HG02885 (cell line): ENCODE data around the gene AKR7A3.
"Not testable (repeated sequence)": the region's sequence is repeated elsewhere in the genome, so short reads cannot be mapped to it uniquely, and the experiment has no call there.

ENCODE experiments used
- ATAC-seq: cut with Tn5 transposase; IDR thresholded peaks from one replicate; pipeline ENCODE4 v1.9.1; 2021; ENCODE audit warnings: mild to moderate bottlenecking; ENCODE audit not compliant: unreplicated experiment, poor library complexity

Gene AKR7A3

DNA sequence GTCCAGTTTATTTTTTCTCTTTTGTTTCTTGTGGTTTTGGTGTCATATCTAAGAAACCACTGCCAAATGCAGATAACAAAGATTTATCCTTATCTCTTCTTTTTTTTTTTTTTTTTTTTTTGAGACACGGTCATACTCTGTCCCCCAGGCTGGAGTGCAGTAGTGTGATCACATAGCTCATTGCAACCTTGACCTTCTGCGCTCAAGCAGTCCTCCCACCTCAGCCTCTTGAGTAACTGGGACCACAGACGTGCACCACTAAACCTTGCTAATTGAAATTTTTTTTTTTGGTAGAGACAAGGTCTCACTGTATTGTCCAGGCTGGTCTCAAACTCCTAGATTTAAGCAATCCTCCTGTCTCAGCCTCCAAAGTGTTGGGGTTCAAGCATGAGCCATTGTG is 32.5 kb upstream of the AKR7A3 start:
- ATAC-seq, result no peak

DNA sequence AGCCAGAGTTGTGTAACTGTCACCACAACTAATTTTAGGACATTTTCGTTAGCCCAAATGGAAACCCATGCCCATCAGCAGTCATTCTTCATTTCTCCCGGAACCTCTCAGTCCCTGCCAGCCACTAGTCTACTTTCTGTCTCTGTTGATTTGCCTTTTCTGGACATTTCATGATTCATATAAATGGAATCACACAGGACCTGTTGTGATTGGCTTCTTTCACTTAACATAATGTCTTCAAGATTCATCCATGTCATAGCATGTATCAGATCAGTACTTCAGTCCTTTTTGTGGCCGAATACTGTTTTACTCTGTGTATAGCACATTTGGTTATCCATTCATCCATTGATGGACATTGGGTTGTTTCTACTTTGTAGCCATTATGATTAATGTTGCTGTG is 30.6 kb upstream of the AKR7A3 start:
- no peak for ATAC-seq

DNA sequence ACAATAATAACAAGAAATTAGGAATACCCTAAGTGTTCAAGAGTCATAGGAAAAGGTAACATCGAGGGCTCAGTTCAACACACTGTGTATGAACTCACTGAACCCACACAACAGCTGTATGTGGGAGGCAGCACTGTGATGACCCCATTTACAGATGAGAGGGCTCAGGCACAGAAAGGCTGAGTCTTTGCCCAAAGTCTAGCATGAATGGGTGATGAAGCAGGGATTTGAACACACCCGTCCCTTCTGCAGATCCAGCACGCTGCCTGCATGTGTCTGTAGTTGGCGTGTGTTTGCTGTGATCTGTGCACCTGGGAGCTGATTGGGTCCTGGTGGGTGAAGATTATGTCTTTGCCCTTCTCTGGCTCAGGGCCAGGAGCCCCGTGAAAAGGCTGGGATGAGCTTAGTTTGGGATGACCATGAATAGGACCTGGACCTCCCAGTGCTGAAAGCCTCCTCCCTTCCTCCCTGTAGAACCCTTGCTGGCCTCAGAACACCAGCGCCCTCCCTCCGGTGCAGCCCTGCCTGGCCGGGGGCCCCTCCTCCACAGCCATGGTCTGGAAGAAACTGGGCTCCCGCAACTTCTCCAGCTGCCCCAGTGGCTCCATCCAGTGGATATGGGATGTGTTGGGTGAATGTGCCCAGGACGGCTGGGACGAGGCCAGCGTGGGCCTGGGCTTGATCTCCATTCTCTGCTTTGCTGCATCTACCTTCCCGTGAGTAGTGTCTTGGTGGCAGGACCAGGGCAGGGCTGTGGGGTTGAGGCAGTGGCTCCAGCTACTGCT is 28.7 kb upstream of the AKR7A3 start:
- no peak for ATAC-seq

DNA sequence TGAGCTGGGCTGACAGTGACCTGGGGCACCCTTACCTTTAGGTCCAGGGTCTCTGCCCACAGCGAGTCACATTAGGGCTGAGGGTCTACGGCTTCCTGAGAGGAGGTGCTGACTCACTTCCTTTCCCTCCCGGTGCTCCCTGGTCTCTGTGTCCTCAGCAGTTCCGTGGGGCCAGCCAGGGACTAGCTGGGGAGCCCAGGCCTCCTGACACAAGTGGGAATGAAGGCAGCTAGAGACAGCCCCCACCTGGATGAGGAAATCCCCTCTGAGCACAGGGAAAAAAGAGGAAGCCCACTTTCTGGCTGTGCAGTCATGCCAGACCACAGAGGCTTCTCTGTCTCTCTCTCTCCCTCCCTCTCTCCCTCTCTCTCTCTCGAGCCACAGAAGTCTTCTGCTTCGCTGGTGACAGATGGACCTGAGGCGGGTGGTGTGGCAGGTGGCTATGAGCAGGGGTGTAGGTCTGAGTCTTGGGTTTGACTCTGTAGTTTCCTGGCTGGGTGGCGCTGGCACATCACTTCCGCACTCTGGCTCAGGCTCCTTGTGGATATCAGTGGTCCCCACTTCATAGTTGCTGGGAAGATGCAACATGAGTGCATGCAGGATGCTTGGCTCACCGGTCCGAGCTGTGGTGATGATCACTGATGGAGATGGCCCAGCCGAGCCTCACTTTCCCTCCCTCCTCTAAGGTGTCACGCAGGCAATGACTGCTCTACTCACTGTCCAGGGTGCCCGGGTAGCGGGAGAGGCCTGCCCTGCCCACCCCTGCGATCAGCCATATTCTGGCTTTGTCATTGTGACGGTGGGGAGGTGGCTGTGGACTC is 27.0 kb upstream of the AKR7A3 start:
- no peak for ATAC-seq

DNA sequence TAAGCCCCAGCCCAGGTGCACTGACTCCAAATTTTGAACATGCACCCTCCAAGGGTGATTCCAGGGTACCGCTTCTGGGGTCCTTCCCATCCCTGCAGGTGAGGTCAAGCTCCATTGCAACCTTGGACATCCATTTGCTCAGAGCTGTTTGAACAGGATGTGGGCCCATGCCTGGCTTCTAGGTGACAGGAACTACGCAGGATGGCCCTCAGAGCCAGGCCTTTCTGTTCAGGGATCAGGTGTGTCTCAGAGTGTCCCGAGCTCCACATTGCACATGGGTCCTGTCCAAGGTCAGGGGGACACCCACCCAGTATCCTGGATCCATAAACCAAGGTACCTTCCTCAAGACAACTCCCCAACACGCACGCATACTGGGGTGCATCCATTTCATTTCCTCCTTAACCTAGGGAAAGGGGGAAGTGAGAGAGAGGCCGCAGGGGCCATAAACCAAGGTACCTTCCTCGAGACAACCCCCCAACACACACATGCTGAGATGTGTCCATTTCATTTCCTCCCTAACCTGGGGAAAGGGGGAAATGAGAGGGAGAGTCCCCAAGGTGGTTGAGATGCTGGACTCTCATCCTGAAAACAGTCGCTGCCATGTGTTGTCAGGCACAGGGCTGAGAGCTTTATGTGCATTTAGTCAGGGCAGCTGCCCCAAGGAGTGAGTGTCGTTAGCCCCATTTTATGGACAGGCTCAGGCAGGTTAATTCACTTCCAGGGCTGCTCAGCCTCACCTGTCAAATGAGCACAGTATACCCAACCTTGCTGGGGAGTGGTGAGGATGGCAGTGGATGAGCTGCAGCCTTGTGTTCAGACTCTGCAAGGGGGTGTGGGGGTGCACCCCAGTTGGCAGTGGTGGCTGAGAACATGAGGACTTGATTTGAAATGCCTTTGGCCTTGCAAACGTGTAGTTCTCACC is 25.7 kb upstream of the AKR7A3 start:
- ATAC-seq, result no peak

DNA sequence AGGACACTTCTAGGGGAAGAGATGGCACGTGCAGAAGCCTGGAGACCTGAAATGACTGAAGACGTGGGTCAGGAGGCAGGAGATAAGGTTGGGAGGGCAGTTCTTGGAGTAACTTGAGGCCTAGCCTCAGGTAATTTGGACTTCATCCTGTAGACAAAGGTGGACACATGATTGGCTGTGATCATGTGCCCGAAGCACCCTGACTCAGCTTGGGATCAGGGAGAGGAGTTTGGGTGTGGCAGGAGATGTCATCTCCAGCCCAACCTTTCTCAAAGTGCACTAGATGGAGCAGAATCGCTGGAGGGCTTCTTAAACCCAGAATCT is 25.0 kb upstream of the AKR7A3 start:
- ATAC-seq, result no peak

DNA sequence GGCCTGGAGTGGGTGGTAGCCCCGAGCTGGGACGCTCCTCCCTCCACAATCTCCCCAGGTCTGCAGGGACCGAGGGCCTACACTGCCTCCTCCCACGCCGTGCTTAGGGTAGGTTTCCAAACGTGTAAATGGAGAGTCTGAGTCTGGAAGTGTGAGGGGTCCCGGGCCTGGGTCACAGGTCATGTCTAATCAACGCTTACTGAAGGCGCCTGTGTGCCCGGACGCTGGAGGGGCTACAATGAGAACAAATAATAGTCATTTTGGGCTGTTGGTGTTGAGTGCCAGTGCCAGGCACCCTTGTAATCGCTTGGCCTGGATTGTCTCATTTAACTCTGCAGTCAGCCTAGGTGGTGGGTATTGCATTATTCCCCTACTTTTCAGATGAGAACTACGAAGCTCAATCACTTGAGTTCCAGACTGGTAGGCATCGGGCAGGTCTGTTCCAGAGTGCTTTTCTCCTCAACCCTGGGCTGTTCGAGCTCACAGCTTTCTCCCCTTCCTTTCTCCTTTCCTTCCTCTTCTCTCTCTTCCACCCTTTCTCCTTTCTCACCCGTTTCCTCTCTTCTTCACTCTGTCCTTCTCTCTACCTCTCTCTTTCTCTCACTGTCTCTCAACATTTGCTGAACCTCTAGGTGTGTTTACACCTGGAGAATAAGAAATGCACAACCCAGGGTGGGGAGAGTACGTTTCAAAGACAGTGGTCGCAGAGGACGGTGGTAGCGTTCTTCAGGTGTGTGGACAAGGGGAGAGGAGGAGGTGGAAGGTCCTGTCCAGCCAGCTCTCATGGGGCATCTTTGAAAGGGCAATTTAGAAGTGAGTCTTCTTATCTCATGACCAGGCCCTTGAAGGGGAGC is 24.4 kb upstream of the AKR7A3 start:
- ATAC-seq, result peak; percentile 23

DNA sequence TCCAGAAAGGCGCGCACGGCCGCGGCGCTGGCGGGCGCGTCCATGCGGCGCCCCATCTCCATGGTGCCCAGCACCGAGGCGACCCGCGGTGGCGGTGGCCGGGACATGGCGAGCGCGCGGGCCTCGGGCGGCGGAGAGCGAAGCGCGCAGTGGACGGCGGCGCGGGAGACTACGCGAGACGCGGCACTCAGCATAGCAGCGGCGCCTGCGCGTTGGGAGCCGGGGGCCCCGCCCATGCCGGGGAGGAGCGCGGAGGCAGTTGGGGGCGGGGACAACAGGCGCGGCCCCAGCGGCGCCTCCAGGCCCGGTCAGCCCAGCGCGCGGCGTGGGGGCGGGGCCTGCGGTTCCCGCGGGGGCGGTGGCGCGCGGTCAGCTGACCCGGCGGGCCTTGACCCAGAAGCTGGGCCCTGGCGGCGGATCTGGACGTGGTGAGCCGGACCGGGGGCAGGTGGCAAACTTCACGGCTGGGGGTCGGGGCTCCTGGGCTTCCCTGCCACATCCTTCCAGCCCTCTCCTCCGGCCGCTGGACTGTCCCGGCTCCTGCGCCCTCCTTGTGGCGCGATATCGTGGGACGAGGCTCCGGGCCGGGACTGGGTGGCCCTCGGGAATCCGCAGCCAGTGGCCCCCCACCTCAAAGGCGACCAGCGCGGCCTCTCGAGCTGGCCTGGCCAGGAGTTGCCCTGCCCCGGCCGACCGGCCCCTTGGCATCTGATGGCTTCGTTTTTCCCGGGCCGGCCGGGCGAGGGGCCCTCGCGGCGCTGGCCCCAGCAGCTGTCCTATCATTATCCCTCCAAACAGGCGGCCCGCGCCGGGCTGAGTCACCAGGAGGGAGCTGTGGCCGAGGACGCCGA is 23.6 kb upstream of the AKR7A3 start, which contains the start of the genes AKR7A2 and SLC66A1:
Gene AKR7A2, minus strand, starts transcription at position 214 of the 851 bp plus-strand sequence. Its CDS starts 20 bp downstream, at position 194.
Gene SLC66A1, plus strand, starts transcription at position 396 of the 851 bp plus-strand sequence. CDS start 5,352 bp downstream, outside the sequence.
- peak; percentile 78 for ATAC-seq

DNA sequence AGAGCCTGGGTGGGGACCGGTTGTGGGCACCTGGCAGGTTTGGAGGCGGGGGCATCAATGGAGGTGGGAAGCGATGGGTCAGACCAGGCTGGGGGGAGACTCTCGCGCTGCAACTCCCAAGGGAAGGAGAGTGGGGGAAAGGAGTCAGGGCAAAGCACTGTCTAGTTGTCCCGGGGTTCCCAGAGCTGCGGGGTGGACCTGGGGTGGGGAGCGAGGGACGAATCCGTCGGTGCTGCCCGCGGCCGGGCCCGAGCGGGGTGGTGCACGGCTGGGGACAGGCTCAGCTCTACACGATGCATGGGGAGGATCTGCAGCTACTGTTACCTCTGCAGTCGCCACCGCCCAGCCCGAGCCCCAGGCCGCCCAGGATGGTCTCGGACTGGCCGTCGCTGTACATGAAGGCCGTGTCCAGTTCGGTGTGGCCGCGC is 22.9 kb upstream of the AKR7A3 start:
- ATAC-seq, result no peak

DNA sequence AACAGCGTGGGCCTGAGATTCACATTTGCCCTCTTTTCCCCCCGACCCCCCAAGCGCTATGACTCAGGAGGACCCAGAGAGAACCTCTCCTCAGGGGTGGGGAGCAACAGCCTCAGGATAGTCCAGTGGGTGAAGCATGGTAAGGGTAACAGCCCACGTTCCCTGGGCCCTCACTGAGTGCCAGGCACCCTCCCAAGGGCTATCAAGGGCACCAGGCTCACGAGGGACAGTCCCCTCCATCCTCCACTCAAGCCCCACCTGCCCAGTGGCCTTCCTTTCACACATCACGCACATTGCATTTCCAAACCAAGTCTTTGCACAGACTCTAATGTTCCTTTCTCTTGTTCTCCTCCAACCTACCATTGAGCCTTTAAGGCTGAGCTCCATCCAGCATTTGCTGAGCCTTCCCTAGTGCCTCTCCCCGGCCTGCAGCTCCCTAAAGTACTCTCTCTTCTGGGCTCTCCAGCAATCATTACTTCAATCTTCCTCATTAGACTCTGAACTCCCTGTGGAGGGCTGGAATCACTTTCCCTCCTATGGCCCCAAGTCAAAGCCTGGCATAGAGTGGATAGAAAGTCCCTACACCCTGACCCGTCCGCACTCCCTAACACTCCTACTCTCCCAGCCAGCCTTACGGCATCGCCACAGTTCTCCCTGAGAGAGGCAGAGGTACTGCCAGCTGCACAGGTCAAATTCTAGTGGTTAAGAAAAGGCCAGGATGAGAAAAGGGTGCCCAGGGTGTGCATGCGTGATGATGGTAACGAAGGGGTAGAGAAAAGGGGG is 22.3 kb upstream of the AKR7A3 start:
- ATAC-seq, result no peak

DNA sequence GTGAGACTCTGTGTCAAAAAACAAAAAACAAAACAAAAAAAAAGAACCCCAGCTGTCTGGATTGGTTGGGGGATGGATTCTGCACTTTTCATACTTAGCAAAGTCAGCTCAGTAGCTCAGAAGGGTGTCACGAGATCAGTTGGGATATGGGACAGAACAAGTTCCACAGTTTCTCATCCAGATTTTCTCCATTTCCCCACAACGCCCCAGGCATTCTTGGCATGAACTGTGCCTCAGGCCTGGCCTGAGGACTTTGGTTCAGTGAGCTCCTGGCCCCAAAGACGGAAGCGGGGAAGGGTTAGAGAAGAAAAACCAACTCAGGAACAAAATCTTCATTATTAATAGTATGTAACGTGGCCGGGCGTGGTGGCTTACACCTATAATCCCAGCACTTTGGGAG is 21.5 kb upstream of the AKR7A3 start:
- no peak for ATAC-seq

DNA sequence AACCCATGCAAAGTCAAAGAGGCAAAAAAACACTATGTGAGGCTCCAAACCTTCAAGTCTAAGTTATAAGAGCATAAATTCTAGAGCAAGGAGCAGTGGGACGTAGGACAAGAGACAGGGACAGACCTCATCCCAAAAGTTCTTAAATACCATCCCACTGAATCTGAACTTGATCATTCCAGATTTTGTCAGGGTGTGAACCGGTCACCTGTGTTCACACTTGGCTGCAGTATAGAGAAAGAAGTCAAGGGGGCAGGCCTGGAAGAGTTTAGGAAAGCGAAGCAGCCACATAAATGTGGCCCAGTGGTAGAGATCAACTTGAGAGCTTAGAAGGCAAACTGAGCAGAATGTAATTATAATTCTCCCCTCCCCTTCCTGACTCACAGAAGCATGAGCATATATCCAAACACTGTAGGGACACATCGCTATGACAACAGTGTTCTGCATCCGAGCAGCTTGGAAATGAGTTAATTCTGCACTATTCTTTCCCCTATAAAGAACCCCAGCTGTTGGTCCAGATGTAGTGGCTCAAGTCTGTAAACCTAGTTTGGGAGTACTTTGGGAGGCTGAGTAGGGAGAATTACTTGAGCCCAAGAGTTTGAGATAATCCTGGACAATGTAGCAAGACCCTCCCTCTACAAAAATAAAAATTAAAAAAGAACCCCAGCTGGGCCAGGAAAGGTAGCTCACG is 20.7 kb upstream of the AKR7A3 start:
- no peak for ATAC-seq

DNA sequence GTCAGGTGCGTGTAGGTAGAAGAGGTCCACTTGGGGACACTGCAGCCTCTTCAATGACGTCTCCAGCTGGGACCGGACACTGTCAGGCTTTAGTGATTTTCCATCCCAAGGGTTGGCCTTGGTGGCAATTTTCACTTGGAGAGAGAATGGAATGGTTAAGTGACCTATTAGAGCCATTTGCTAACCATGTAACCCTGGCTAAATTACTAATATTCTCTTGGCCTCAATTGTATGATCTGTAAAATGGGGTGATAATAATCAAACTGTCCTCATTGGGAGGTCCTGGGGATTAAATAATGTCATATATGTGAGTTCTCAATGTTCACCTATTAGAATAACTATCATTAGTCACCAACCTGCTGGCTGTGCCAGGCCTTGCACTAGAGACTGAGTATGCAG is 19.9 kb upstream of the AKR7A3 start:
- ATAC-seq, result no peak

DNA sequence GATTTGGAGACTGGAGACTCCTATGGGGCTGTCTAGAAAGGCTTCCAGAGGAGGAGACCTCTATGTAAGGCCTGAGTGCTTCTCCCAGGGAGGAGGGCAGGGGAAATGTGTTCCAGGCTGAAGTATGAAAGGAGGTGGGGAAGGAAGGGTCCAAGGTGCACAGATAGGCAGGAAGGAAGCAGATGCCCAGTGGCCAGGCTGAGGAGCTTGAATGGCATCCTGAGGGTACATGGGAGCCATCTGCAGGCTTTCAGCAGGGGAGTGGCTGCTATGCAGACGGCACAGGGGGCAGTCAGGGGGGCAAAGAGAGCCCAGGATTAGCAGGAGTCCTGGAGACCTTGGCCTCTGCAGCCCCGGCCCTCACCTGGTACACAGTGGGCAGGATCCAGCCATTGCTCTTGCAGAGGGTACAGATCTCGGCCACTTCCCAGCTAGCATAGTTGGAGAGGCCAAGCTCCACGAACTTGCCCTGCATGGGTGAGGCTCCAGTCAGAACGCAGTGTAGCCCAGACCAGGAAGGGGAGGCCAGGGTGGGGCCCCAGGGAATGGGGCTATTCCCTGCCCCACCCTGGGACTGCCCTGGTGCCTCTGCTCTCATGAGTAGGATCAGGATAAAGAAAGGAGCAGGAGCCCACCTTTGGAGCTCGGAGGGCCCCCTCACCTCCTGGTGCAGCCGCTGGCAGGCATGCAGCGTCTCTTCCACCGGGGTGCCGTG is 19.4 kb upstream of the AKR7A3 start:
- ATAC-seq, result no peak

DNA sequence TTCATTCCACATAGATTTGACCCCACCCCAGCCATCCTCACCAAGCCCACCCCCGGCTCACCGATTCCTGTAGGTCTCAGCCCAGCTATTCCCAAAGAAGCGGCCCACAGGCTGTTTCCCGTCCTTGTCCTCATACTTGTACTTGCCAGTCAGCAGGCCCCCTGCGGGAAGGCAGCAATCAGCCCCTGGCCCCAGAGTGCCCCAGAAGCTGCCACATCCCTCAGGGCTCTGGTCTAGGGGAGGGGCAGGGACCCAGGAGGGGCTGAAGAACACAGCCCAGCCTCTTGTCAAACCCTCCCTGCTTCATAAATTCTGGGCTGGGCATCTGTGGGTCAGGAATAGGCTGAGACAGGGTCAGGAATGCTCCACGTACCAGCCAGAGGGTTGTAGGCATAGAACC is 18.4 kb upstream of the AKR7A3 start:
- no peak for ATAC-seq

DNA sequence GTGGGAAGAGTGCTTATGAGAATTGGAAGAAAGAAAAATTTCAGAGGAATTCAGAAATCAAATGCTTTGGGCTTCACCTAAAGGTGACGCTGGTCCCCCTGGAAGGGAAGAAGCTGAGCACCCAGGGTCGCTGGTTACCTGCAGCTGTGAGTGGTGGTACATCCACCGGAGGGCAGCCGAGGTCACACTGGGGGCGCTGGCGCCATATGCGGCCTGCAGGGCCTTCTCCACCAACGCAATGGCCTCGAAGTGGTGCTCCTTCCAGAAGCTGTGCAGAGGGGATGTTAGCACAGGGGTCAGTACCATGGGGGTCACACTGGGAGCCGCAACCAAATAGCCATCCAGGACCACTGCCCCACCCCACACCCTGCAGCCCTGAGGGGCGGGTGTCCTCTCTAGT is 17.3 kb upstream of the AKR7A3 start:
- ATAC-seq, result no peak

DNA sequence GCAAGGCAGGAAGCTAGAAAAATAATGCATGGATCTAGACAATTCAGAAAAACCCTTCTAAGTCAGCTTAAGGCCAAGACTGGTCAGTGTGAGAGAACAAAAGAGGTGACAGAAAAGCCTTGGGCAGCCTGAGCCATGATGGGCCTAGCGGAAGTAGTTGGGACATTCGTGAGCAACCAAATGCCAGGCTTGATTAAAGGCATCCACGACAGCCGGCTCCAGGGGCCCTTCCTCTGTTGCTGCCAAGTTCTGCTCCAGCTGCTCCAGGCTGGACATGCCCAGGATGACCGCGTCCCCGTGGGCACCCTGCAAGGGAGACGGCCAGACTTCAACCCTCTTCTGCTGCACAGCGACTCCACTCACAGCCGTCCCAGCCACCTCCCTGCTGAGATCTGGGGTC is 15.5 kb upstream of the AKR7A3 start:
- not testable (repeated sequence) for ATAC-seq
